ENCODE data around the gene C10orf67. TPM values are rescaled to one million over a fixed set of nuclear protein-coding genes. Genes with fewer than 3 reads are reported as not detected.

C10orf67 gene
- total RNA-seq, 1 experiment from 2014 or later, result 0.13 TPM

GRCh38 chr10:23197416-23197861 is 147.2 kb downstream of the C10orf67 start:
- H3K27me3 ChIP-seq (replicated peaks; ENCODE audit: insufficient read depth, low read depth, low read length, poor library complexity), result peaks cover 99% of the 10 kb centered on the region
- no TSS peak for BruUV-seq (replicated peaks)
- ChIA-PET POLR2A (ENCODE audit: low non-redundant PET) (no interaction called here), CTCF (no interaction called here)
- TF ChIP-seq CTCF (conservative IDR thresholded peaks at IDR 0.05; ENCODE audit: low read depth, low read length) (no peak), EZH2 (IDR thresholded peaks at IDR 0.05; ENCODE audit: borderline replicate concordance, low read depth, low read length, poor library complexity, severe bottlenecking) (peak; percentile 52)
- no peak overlapping the region for H3K27ac ChIP-seq (ENCODE audit: low read depth, low read length, poor library complexity, severe bottlenecking)
- H3K36me3 ChIP-seq (ENCODE audit: insufficient read depth, low read length, poor library complexity, severe bottlenecking), result no peaks in the 10 kb centered on the region
- no peak for DNase-seq (ENCODE audit: low spot score)
- H3K4me3 ChIP-seq (ENCODE audit: low read depth, low read length, poor library complexity, severe bottlenecking), result no peak overlapping the region
- intact Hi-C loops (cut with micrococcal nuclease; ENCODE audit: unreplicated experiment), result no loop called here
- H3K4me1 ChIP-seq (ENCODE audit: insufficient read depth, low read length, poor library complexity, severe bottlenecking), result peaks cover 1% of the 10 kb centered on the region
- no peaks in the 10 kb centered on the region for H3K9me3 ChIP-seq (ENCODE audit: low read depth, low read length, poor library complexity, severe bottlenecking)

- POLR2A ChIA-PET (ENCODE audit: low non-redundant PET), result no interaction called here
- Histone ChIP-seq H3K4me1 (ENCODE audit: insufficient read depth, low read length, poor library complexity, severe bottlenecking) (peaks cover 7% of the 10 kb centered on the region), H3K4me3 (ENCODE audit: low read depth, low read length, poor library complexity, severe bottlenecking) (no peak overlapping the region), H3K27ac (ENCODE audit: low read depth, low read length, poor library complexity, severe bottlenecking) (no peak overlapping the region), H3K36me3 (ENCODE audit: insufficient read depth, low read length, poor library complexity, severe bottlenecking) (no peaks in the 10 kb centered on the region), H3K27me3 (replicated peaks; ENCODE audit: insufficient read depth, low read depth, low read length, poor library complexity) (peaks cover 99% of the 10 kb centered on the region), H3K9me3 (ENCODE audit: low read depth, low read length, poor library complexity, severe bottlenecking) (no peaks in the 10 kb centered on the region)
- no peak for DNase-seq (ENCODE audit: low spot score)
- TF ChIP-seq EZH2 (IDR thresholded peaks at IDR 0.05; ENCODE audit: borderline replicate concordance, low read depth, low read length, poor library complexity, severe bottlenecking) (no peak), CTCF (conservative IDR thresholded peaks at IDR 0.05; ENCODE audit: low read depth, low read length) (no peak)
- BruUV-seq (replicated peaks), result no TSS peak
- intact Hi-C loops (cut with micrococcal nuclease; ENCODE audit: unreplicated experiment), result no loop called here
- CTCF ChIA-PET, result interaction anchor here (1.0 kb wide), 1 partner anchor 38 kb away, joined by 3 read pairs; no protein-coding TSS in a partner anchor
Measured at GRCh38 chr10:23196915-23197314, 147.7 kb downstream of the C10orf67 start.

- POLR2A ChIA-PET (ENCODE audit: low non-redundant PET), result no interaction called here
- TF ChIP-seq EZH2 (IDR thresholded peaks at IDR 0.05; ENCODE audit: borderline replicate concordance, low read depth, low read length, poor library complexity, severe bottlenecking) (no peak), CTCF (conservative IDR thresholded peaks at IDR 0.05; ENCODE audit: low read depth, low read length) (no peak)
- no peak for DNase-seq (ENCODE audit: low spot score)
- intact Hi-C loops (cut with micrococcal nuclease; ENCODE audit: unreplicated experiment), result no loop called here
- H3K9me3 ChIP-seq (ENCODE audit: low read depth, low read length, poor library complexity, severe bottlenecking), result no peaks in the 10 kb centered on the region
- H3K27me3 ChIP-seq (replicated peaks; ENCODE audit: insufficient read depth, low read depth, low read length, poor library complexity), result peaks cover 99% of the 10 kb centered on the region
- CTCF ChIA-PET, result interaction anchor here (1.0 kb wide), 1 partner anchor 38 kb away, joined by 3 read pairs; no protein-coding TSS in a partner anchor
- H3K4me1 ChIP-seq (ENCODE audit: insufficient read depth, low read length, poor library complexity, severe bottlenecking), result peaks cover 15% of the 10 kb centered on the region
- H3K4me3 ChIP-seq (ENCODE audit: low read depth, low read length, poor library complexity, severe bottlenecking), result no peak overlapping the region
- H3K36me3 ChIP-seq (ENCODE audit: insufficient read depth, low read length, poor library complexity, severe bottlenecking), result no peaks in the 10 kb centered on the region
- BruUV-seq (replicated peaks), result no TSS peak
- no peak overlapping the region for H3K27ac ChIP-seq (ENCODE audit: low read depth, low read length, poor library complexity, severe bottlenecking)
Measured at GRCh38 chr10:23195846-23196600, 148.6 kb downstream of the C10orf67 start.

Data from A673 (cell line).